Left colon (tissue), 2 donors: ENCODE results near the gene RNFT2. TPM values are rescaled to one million over a fixed set of nuclear protein-coding genes. Genes with fewer than 3 reads are reported as not detected.

Source experiments
- ATAC-seq: fragments of 200-7000 bp; cut with Tn5 transposase; one replicate; pipeline ENCODE4 v1.9.1; 2020; ENCODE audit warnings: mild to moderate bottlenecking, moderate library complexity
- DNase-seq, 2 donors: peaks; one replicate each; pipeline ENCODE4 v3.0.0-alpha.2; 2020
- intact Hi-C, 2 donors: fragments of 100-400 bp; cut with DNase I in 1 of 2; cut with micrococcal nuclease in 1 of 2; formaldehyde crosslinking; loops; one replicate each; pipeline versions ENCODE4 v1.11.2 to v1.14.0; 2022; cut with DNase I, micrococcal nuclease
- total RNA-seq, 2 donors: library from RNA; stranded (reverse); fragmentation: NEBNext Ultra II Directional; extraction: Animal tissue kit (Norgen Biotek cat#: 25700); gene quantifications; one replicate each; pipeline ENCODE4 v1.2.1, GENCODE V29; 2021
- donor health status: DM: no; HTN: no; CAD: no.
- donor health status: DM: yes; HTN: yes; CAD: no.

The RNFT2 gene
- total RNA-seq, 2 donors from 2014 or later, result 2.3 to 2.8 TPM

- ATAC-seq, result peak; percentile 73
- intact Hi-C loops, result no loop called here
- peak; percentile 76 to 84 for DNase-seq
Measured at GRCh38 chr12:116855744-116856470, 117.8 kb downstream of the RNFT2 start.

- peak; percentile 59 to 79 for DNase-seq
- peak; percentile 88 for ATAC-seq
- intact Hi-C loops, result no loop called here
Measured at GRCh38 chr12:116856729-116857128, 118.6 kb downstream of the RNFT2 start.

- no peak for ATAC-seq
- no peak for DNase-seq
- intact Hi-C loops, result no loop called here
Measured at GRCh38 chr12:116859079-116859478, 121.0 kb downstream of the RNFT2 start.

GRCh38 chr12:116860263-116860662, 122.1 kb downstream of the RNFT2 start:
- intact Hi-C loops, result no loop called here
- no peak for DNase-seq
- ATAC-seq, result no peak

GRCh38 chr12:116861320-116861719, 123.2 kb downstream of the RNFT2 start:
- intact Hi-C loops, result no loop called here
- DNase-seq (peak in 1 of 2 donors; percentile 33), ATAC-seq (no peak)

- DNase-seq (no peak), ATAC-seq (no peak)
- intact Hi-C loops, result no loop called here
Measured at GRCh38 chr12:116862167-116862566, 124.1 kb downstream of the RNFT2 start.

- peak; percentile 97 for ATAC-seq
- peak; percentile 29 to 56 for DNase-seq
- intact Hi-C loops, result no loop called here
Measured at GRCh38 chr12:116863275-116863767, 125.2 kb downstream of the RNFT2 start.

GRCh38 chr12:116864371-116865160, 126.5 kb downstream of the RNFT2 start:
- intact Hi-C loops, result no loop called here
- ATAC-seq (no peak), DNase-seq (no peak)

- no peak for ATAC-seq
- no peak for DNase-seq
- intact Hi-C loops, result no loop called here
Measured at GRCh38 chr12:116867523-116867922, 129.4 kb downstream of the RNFT2 start.

GRCh38 chr12:116870306-116870705, 132.2 kb downstream of the RNFT2 start:
- no peak for DNase-seq
- intact Hi-C loops, result no loop called here
- no peak for ATAC-seq

- intact Hi-C loops, result no loop called here
Measured at GRCh38 chr12:116874324-116874995, 136.3 kb downstream of the RNFT2 start.

GRCh38 chr12:116876151-116876869, 138.2 kb downstream of the RNFT2 start:
- ATAC-seq (no peak), DNase-seq (no peak)
- intact Hi-C loops, result no loop called here

More at GRCh38 chr12:116874324-116874995, 136.3 kb downstream of the RNFT2 start:
- no peak for DNase-seq
- no peak for ATAC-seq

GRCh38 chr12:116878567-116879508, 140.7 kb downstream of the RNFT2 start:
- intact Hi-C loops, result no loop called here
- peak; percentile 82 for ATAC-seq
- peak; percentile 66 to 70 for DNase-seq

GRCh38 chr12:116879509-116880212, 141.5 kb downstream of the RNFT2 start:
- peak; percentile 31 for ATAC-seq
- DNase-seq, result peak in 1 of 2 donors; percentile 36

GRCh38 chr12:116880213-116880816, 142.2 kb downstream of the RNFT2 start:
- intact Hi-C loops, result no loop called here
- ATAC-seq, result no peak

More at GRCh38 chr12:116879509-116880212, 141.5 kb downstream of the RNFT2 start:
- intact Hi-C loops, result no loop called here

GRCh38 chr12:116880817-116881324, 142.8 kb downstream of the RNFT2 start:
- peak in 1 of 2 donors; percentile 62 for DNase-seq
- intact Hi-C loops, result no loop called here
- peak; percentile 70 for ATAC-seq

More at GRCh38 chr12:116880213-116880816, 142.2 kb downstream of the RNFT2 start:
- DNase-seq, result no peak
